ENCODE results near the gene GRIP2. TPM values are rescaled to one million over a fixed set of nuclear protein-coding genes. Genes with fewer than 3 reads are reported as not detected.

Gene GRIP2
- total and polyA plus RNA-seq, 2 donors (not counting 3 experiments of a cell fraction or from before 2014, with no cell fraction given), result not detected

DNA sequence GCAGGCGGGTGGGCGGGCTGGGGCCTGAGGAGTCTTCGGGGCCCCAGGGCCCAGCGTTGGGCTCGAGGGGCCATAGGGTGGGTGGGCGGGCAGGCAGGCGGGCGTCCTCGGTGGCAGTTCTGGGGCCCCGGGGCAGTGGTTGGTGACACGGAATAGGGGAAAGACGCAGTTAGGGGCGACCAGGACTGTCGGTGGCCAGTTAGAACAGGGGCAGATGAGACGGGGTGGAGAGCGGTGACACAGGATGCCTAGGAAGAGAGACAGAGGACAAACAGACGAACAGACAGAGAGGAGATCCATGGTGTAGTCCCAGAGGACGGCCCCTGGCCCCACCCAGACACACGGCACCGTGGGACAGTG lies 36.5 kb downstream of the GRIP2 start:
- CTCF ChIA-PET, result no interaction called here

DNA sequence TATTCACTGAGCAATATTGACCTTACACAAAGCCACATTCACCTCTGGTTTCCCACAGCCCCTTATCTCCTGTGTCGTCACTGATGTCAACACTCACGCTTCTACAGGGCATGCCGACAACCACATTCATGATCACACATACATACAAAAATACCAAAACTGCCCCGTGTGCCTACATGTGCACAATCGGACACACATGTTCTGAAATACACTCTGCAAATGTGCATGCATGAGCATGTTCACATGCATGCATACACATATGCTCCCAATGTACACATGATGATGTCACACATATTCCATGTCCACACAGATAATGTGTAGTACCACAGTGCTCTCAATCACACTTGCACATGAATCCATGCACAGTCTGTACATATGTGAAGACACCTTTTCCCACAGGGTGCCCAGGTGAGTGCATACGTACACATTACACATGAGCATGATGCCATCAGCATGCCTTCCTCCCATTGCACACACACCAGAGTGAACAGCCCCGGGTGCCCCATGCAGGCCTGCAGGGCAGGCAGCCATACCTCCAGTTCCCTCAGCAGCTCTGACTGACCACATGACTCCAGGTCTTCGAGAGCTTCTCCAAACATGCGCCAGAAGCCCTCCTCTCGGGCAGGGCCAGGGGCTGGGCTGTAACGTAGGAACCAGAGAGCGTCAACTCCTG lies 37.0 kb downstream of the GRIP2 start:
- H3K9me3 ChIP-seq (replicated peaks; ENCODE audit: control insufficient read depth, insufficient read depth, low read length), result no peaks in the 10 kb centered on the region
- ChIA-PET CTCF (no interaction called here), POLR2A (no interaction called here)
- no peak overlapping the region for H3K27ac ChIP-seq (ENCODE audit: insufficient read depth, low read depth, low read length)
- H4K20me1 ChIP-seq (replicated peaks; ENCODE audit: control insufficient read depth, extremely low read depth, insufficient read depth, low read length), result no peaks in the 10 kb centered on the region
- H3K4me2 ChIP-seq (ENCODE audit: insufficient read depth, low read length), result no peak overlapping the region
- no peaks in the 10 kb centered on the region for H3K79me2 ChIP-seq (ENCODE audit: control insufficient read depth, insufficient read depth, low read length)
- FAIRE-seq, result no peak
- no peak overlapping the region for H3K9ac ChIP-seq (replicated peaks; ENCODE audit: extremely low read depth, insufficient read depth, low read length)
- TF ChIP-seq POLR2AphosphoS5 (IDR thresholded peaks at IDR 0.05; ENCODE audit: insufficient read depth, low read depth, low read length) (no peak), FOS (IDR thresholded peaks at IDR 0.05; ENCODE audit: borderline replicate concordance, insufficient read depth, low read length) (no peak), MYC (IDR thresholded peaks at IDR 0.05; ENCODE audit: low read depth, low read length) (no peak), JUN (IDR thresholded peaks at IDR 0.05; ENCODE audit: borderline replicate concordance, insufficient read depth, insufficient read length, low read depth) (no peak), GATA2 (IDR thresholded peaks at IDR 0.05; ENCODE audit: insufficient read depth, insufficient read length, low read depth, low read length) (no peak), EZH2 (IDR thresholded peaks at IDR 0.05; ENCODE audit: borderline replicate concordance, low read depth, low read length, severe bottlenecking) (no peak), POLR2A (IDR thresholded peaks at IDR 0.05; ENCODE audit: low read depth, low read length) (no peak)
- TF ChIP-seq, protein P1, sequence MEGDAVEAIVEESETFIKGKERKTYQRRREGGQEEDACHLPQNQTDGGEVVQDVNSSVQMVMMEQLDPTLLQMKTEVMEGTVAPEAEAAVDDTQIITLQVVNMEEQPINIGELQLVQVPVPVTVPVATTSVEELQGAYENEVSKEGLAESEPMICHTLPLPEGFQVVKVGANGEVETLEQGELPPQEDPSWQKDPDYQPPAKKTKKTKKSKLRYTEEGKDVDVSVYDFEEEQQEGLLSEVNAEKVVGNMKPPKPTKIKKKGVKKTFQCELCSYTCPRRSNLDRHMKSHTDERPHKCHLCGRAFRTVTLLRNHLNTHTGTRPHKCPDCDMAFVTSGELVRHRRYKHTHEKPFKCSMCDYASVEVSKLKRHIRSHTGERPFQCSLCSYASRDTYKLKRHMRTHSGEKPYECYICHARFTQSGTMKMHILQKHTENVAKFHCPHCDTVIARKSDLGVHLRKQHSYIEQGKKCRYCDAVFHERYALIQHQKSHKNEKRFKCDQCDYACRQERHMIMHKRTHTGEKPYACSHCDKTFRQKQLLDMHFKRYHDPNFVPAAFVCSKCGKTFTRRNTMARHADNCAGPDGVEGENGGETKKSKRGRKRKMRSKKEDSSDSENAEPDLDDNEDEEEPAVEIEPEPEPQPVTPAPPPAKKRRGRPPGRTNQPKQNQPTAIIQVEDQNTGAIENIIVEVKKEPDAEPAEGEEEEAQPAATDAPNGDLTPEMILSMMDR (IDR thresholded peaks at IDR 0.05; ENCODE audit: extremely low read depth in 1 of 2, insufficient read depth in 1 of 2, low read depth in 1 of 2, low read length in 2 of 2), result no peak
- TF ChIP-seq, protein P2, sequence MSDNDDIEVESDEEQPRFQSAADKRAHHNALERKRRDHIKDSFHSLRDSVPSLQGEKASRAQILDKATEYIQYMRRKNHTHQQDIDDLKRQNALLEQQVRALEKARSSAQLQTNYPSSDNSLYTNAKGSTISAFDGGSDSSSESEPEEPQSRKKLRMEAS (IDR thresholded peaks at IDR 0.05; ENCODE audit: insufficient read depth, insufficient read length), result no peak
- no peaks in the 10 kb centered on the region for H3K36me3 ChIP-seq (ENCODE audit: control insufficient read depth in 2 of 2, extremely low read depth in 1 of 2, insufficient read depth in 2 of 2, low read length in 2 of 2)
- no peak for DNase-seq (ENCODE audit: low read depth, low spot score)
- no peaks in the 10 kb centered on the region for H3K9me1 ChIP-seq (replicated peaks; ENCODE audit: control insufficient read depth, extremely low read depth, insufficient read depth, low read length)
- H3K4me3 ChIP-seq (replicated peaks in 1 of 3; ENCODE audit: insufficient read depth in 1 of 3, low read depth in 1 of 3, low read length in 3 of 3), result no peak overlapping the region
- H2AFZ ChIP-seq (ENCODE audit: low read depth, low read length), result no peak overlapping the region
- peaks cover 0 to 3% of the 10 kb centered on the region in 2 experiments for H3K27me3 ChIP-seq (ENCODE audit: control insufficient read depth in 2 of 2, insufficient read depth in 2 of 2, low read length in 2 of 2)
- dilution Hi-C loops (cut with MboI; ENCODE audit: extremely low pct_ligation_motif_present, low sequenced_read_pairs) (no loop called here), intact Hi-C loops (cut with micrococcal nuclease) (loop anchor here (10.0 kb wide), 1 partner anchor 282 kb away; no protein-coding TSS in a partner anchor)
- no peaks in the 10 kb centered on the region for H3K4me1 ChIP-seq (ENCODE audit: control insufficient read depth, extremely low read depth, insufficient read depth, low read length)
- no TSS peak for BruUV-seq (replicated peaks)

More for the DNA sequence above, 36.5 kb downstream of the GRIP2 start:
- Histone ChIP-seq H2AFZ (ENCODE audit: low read depth, low read length) (no peak overlapping the region), H3K4me2 (ENCODE audit: insufficient read depth, low read length) (no peak overlapping the region), H3K9me3 (replicated peaks; ENCODE audit: control insufficient read depth, insufficient read depth, low read length) (no peaks in the 10 kb centered on the region), H3K79me2 (ENCODE audit: control insufficient read depth, insufficient read depth, low read length) (no peaks in the 10 kb centered on the region), H3K9ac (replicated peaks; ENCODE audit: extremely low read depth, insufficient read depth, low read length) (no peak overlapping the region), H3K36me3 (ENCODE audit: control insufficient read depth in 2 of 2, extremely low read depth in 1 of 2, insufficient read depth in 2 of 2, low read length in 2 of 2) (no peaks in the 10 kb centered on the region), H4K20me1 (replicated peaks; ENCODE audit: control insufficient read depth, extremely low read depth, insufficient read depth, low read length) (no peaks in the 10 kb centered on the region), H3K4me1 (ENCODE audit: control insufficient read depth, extremely low read depth, insufficient read depth, low read length) (no peaks in the 10 kb centered on the region), H3K27me3 (ENCODE audit: control insufficient read depth in 2 of 2, insufficient read depth in 2 of 2, low read length in 2 of 2) (peaks cover 0 to 3% of the 10 kb centered on the region in 2 experiments), H3K9me1 (replicated peaks; ENCODE audit: control insufficient read depth, extremely low read depth, insufficient read depth, low read length) (no peaks in the 10 kb centered on the region), H3K27ac (ENCODE audit: insufficient read depth, low read depth, low read length) (no peak overlapping the region), H3K4me3 (replicated peaks in 1 of 3; ENCODE audit: insufficient read depth in 1 of 3, low read depth in 1 of 3, low read length in 3 of 3) (no peak overlapping the region)
- DNase-seq (ENCODE audit: low read depth, low spot score), result no peak
- no peak for FAIRE-seq
- POLR2A ChIA-PET, result no interaction called here
- no peak for TF ChIP-seq EZH2 (IDR thresholded peaks at IDR 0.05; ENCODE audit: borderline replicate concordance, low read depth, low read length, severe bottlenecking)
- no peak for TF ChIP-seq MYC (IDR thresholded peaks at IDR 0.05; ENCODE audit: low read depth, low read length)
- TF ChIP-seq POLR2A (IDR thresholded peaks at IDR 0.05; ENCODE audit: low read depth, low read length), result no peak
- TF ChIP-seq FOS (IDR thresholded peaks at IDR 0.05; ENCODE audit: borderline replicate concordance, insufficient read depth, low read length), result no peak
- TF ChIP-seq GATA2 (IDR thresholded peaks at IDR 0.05; ENCODE audit: insufficient read depth, insufficient read length, low read depth, low read length), result no peak
- dilution Hi-C loops (cut with MboI; ENCODE audit: extremely low pct_ligation_motif_present, low sequenced_read_pairs), result no loop called here
- intact Hi-C loops (cut with micrococcal nuclease), result loop anchor here (10.0 kb wide), 1 partner anchor 281 kb away; no protein-coding TSS in a partner anchor
- no TSS peak for BruUV-seq (replicated peaks)

Data from endothelial cell of umbilical vein (primary cell).